H9 (cell line): Measurements from ENCODE around the gene CRAMP1. TPM values are rescaled to one million over a fixed set of nuclear protein-coding genes. Genes with fewer than 3 reads are reported as not detected.

ENCODE experiments used
- DNase-seq: peaks from one replicate; pipeline ENCODE4 v3.0.0-alpha.2; 2017
- H2AFZ ChIP-seq: one replicate; pipeline ENCODE4 v1.6.1; 2013; ENCODE audit warnings: mild to moderate bottlenecking, low read length, control low read depth, moderate library complexity
- H2AK5ac ChIP-seq: 2 replicates; pipeline ENCODE4 v1.6.1; 2013; ENCODE audit warnings: low read length, control low read depth, mixed read lengths; ENCODE audit not compliant: insufficient read length
- H2BK120ac ChIP-seq: one replicate; pipeline ENCODE4 v1.6.1; 2013; ENCODE audit warnings: low read depth, mild to moderate bottlenecking, low read length, control low read depth, inconsistent platforms; ENCODE audit not compliant: poor library complexity, severe bottlenecking
- H2BK12ac ChIP-seq: 2 replicates; pipeline ENCODE4 v1.6.1; 2013; ENCODE audit warnings: low read length, control low read depth, mixed read lengths, low read depth; ENCODE audit not compliant: insufficient read length
- H2BK15ac ChIP-seq: 2 replicates; pipeline ENCODE4 v1.6.1; 2013; ENCODE audit warnings: low read depth, low read length, control low read depth
- H2BK20ac ChIP-seq: one replicate; pipeline ENCODE4 v1.6.1; 2013; ENCODE audit warnings: low read depth, mild to moderate bottlenecking, low read length, control low read depth, inconsistent platforms; ENCODE audit not compliant: poor library complexity, severe bottlenecking
- H2BK5ac ChIP-seq: 2 replicates; pipeline ENCODE4 v1.6.1; 2013; ENCODE audit warnings: low read length, control low read depth, mixed read lengths; ENCODE audit not compliant: insufficient read length
- H3K14ac ChIP-seq: 2 replicates; pipeline ENCODE4 v1.6.1; 2013; ENCODE audit warnings: low read length, control low read depth; ENCODE audit not compliant: insufficient read depth
- H3K18ac ChIP-seq: 2 replicates; pipeline ENCODE4 v1.6.1; 2013; ENCODE audit warnings: low read depth, mild to moderate bottlenecking, mixed read lengths, low read length, control low read depth; ENCODE audit not compliant: insufficient read length
- H3K23ac ChIP-seq: 2 replicates; pipeline ENCODE4 v1.6.1; 2013; ENCODE audit warnings: low read length, control low read depth, mixed read lengths, low read depth; ENCODE audit not compliant: insufficient read length
- H3K23me2 ChIP-seq: 2 replicates; pipeline ENCODE4 v1.6.1; 2013; ENCODE audit warnings: low read depth, mild to moderate bottlenecking, mixed read lengths, low read length, control low read depth; ENCODE audit not compliant: insufficient read length, poor library complexity, severe bottlenecking
- H3K27ac ChIP-seq: 2 replicates; pipeline ENCODE4 v1.5.1; 2013; ENCODE audit warnings: low read length, control low read depth, mixed read lengths, low read depth; ENCODE audit not compliant: insufficient read length
- H3K27me3 ChIP-seq: 2 replicates; pipeline ENCODE4 v1.6.1; 2013; ENCODE audit warnings: low read length, control low read depth, inconsistent platforms; ENCODE audit not compliant: insufficient read depth
- H3K4ac ChIP-seq: 2 replicates; pipeline ENCODE4 v1.6.1; 2013; ENCODE audit warnings: low read depth, mild to moderate bottlenecking, control low read depth, inconsistent platforms, low read length, moderate library complexity
- H3K4me1 ChIP-seq: 2 replicates; pipeline ENCODE4 v1.6.1; 2013; ENCODE audit warnings: low read length, control low read depth, inconsistent platforms; ENCODE audit not compliant: insufficient read depth
- H3K4me2 ChIP-seq: 2 replicates; pipeline ENCODE4 v1.6.1; 2013; ENCODE audit warnings: low read length, control low read depth, mixed read lengths; ENCODE audit not compliant: insufficient read length, insufficient read depth
- H3K56ac ChIP-seq: 2 replicates; pipeline ENCODE4 v1.6.1; 2013; ENCODE audit warnings: low read depth, mild to moderate bottlenecking, mixed read lengths, low read length, control low read depth; ENCODE audit not compliant: insufficient read length
- H3K79me1 ChIP-seq: 2 replicates; pipeline ENCODE4 v1.6.1; 2013; ENCODE audit warnings: low read depth, mild to moderate bottlenecking, moderate library complexity, low read length, control low read depth, inconsistent platforms; ENCODE audit not compliant: insufficient read depth, poor library complexity, severe bottlenecking
- H3K79me2 ChIP-seq: 2 replicates; pipeline ENCODE4 v1.6.1; 2013; ENCODE audit warnings: low read length, control low read depth, inconsistent platforms; ENCODE audit not compliant: insufficient read depth
- H3K9ac ChIP-seq: 2 replicates; pipeline ENCODE4 v1.6.1; 2013; ENCODE audit warnings: low read length, control low read depth, mixed read lengths; ENCODE audit not compliant: insufficient read length; ENCODE audit errors: extremely low read depth
- H3K9me3 ChIP-seq: one replicate; pipeline ENCODE4 v1.6.1; 2013; ENCODE audit warnings: low read depth, low read length, inconsistent platforms; ENCODE audit not compliant: control insufficient read depth
- H3T11ph ChIP-seq: one replicate; pipeline ENCODE4 v1.6.1; 2013; ENCODE audit warnings: mild to moderate bottlenecking, low read length, control low read depth, inconsistent platforms
- H4K20me1 ChIP-seq: one replicate; pipeline ENCODE4 v1.6.1; 2013; ENCODE audit not compliant: control insufficient read depth, insufficient read length, insufficient read depth
- H4K5ac ChIP-seq: 2 replicates; pipeline ENCODE4 v1.6.1; 2013; ENCODE audit warnings: low read depth, mild to moderate bottlenecking, mixed read lengths, low read length, control low read depth; ENCODE audit not compliant: insufficient read length
- H4K8ac ChIP-seq: replicated peaks from 2 replicates; pipeline ENCODE4 v1.6.1; 2013; ENCODE audit warnings: low read length, control low read depth, mixed read lengths, low read depth; ENCODE audit not compliant: insufficient read length
- H4K91ac ChIP-seq: 2 replicates; pipeline ENCODE4 v1.6.1; 2013; ENCODE audit warnings: low read depth, mild to moderate bottlenecking, moderate library complexity, mixed read lengths, low read length, control low read depth; ENCODE audit not compliant: insufficient read length
- H3K27ac Mint-ChIP-seq, 3 experiments: 2 replicates in 2 of 3; 3 replicates in 1 of 3; pipeline ENCODE4 v1.8.0; 2020 to 2021; ENCODE audit warnings: mixed read lengths in 3 of 3, mild to moderate bottlenecking in 1 of 3, moderate library complexity in 1 of 3
- H3K27me3 Mint-ChIP-seq: 2 replicates; pipeline ENCODE4 v1.8.0; 2021; ENCODE audit warnings: low read depth, mild to moderate bottlenecking, moderate library complexity, mixed read lengths
- H3K36me3 Mint-ChIP-seq, 3 experiments: 2 replicates in 2 of 3; 3 replicates in 1 of 3; pipeline ENCODE4 v1.8.0; 2020 to 2021; ENCODE audit warnings: low read depth in 3 of 3, mixed read lengths in 3 of 3; ENCODE audit not compliant: insufficient read depth in 1 of 3
- H3K4me1 Mint-ChIP-seq, 2 experiments: 2 replicates each; pipeline ENCODE4 v1.8.0; 2020; ENCODE audit warnings: mixed read lengths in 2 of 2
- H3K4me3 Mint-ChIP-seq, 2 experiments: 2 replicates in 1 of 2; 3 replicates in 1 of 2; pipeline ENCODE4 v1.8.0; 2020 to 2021; ENCODE audit warnings: mild to moderate bottlenecking in 2 of 2, mixed read lengths in 2 of 2, moderate library complexity in 1 of 2
- H3K9me3 Mint-ChIP-seq, 2 experiments: 2 replicates in 1 of 2; 3 replicates in 1 of 2; pipeline ENCODE4 v1.8.0; 2020; ENCODE audit warnings: mild to moderate bottlenecking in 2 of 2, mixed read lengths in 2 of 2, moderate library complexity in 1 of 2
- WGBS: extraction: QIAGEN DNeasy Blood & Tissue Kit; methylation state at CpG from one replicate; pipeline ENCODE4 v1.1.7; 2013; ENCODE audit warnings: missing lambda C conversion rate, low lambda C conversion rate, mixed read lengths; ENCODE audit not compliant: insufficient read length; ENCODE audit errors: extremely low coverage; 5-methylcytosine and 5-hydroxymethylcytosine counted together
- total RNA-seq: library from RNA; stranded (reverse); gene quantifications from 2 replicates; pipeline ENCODE4 v1.2.1, GENCODE V29; 2021
- TF ChIP-seq, protein P1 (sequence below): fragments of 200-600 bp; sonication (generic); conservative IDR thresholded peaks from 3 replicates; pipeline ENCODE4 v1.8.0; 2021; ENCODE audit warnings: antibody characterized with exemption, mild to moderate bottlenecking

CRAMP1 gene
- total RNA-seq, 1 experiment from 2014 or later = 46.2 TPM

DNA sequence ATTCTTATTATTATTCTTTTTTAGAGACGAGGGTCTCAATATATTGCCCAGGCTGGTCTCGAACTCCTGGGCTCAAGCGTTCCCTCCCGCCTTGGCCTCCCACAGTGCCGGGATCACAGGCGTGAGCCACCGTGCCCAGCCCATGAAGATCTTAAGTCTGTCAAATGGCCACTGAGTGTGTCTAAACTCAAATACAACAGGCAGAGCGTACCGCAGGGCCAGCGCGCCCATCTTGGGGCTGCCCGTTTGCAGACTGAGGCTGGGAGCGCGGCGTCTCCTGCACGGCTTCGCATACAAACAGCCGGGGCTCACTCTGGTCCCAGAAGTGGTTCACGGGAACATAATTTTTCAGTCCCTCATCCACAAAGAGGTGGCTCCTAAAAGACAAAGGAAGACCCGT, 48.4 kb upstream of the CRAMP1 start:
- Mint-ChIP-seq H3K9me3 (no peaks in the 10 kb centered on the region), H3K27ac (no peak overlapping the region), H3K27me3 (no peaks in the 10 kb centered on the region), H3K36me3 (peaks cover 7 to 41% (median 31%) of the 10 kb centered on the region in 3 experiments; a peak in 6 of 7 replicates), H3K4me1 (peaks cover under 1% of the 10 kb centered on the region in 2 experiments; a peak in 1 of 4 replicates), H3K4me3 (no peak overlapping the region)
- H3K23ac ChIP-seq = no peak overlapping the region
- no peaks in the 10 kb centered on the region for H3K79me2 ChIP-seq
- H3K27ac ChIP-seq = no peak overlapping the region
- H3K9me3 ChIP-seq = no peaks in the 10 kb centered on the region
- no peaks in the 10 kb centered on the region for H3K27me3 ChIP-seq
- no peak overlapping the region for H4K8ac ChIP-seq
- no peak overlapping the region for H2BK20ac ChIP-seq
- DNase-seq = no peak
- H2BK12ac ChIP-seq = no peak overlapping the region
- no CpG with 5 or more reads among the region's 20 CpGs for WGBS
- no peak overlapping the region for H4K91ac ChIP-seq
- H3K18ac ChIP-seq = no peak overlapping the region
- no peak overlapping the region for H3K4me2 ChIP-seq
- H2BK15ac ChIP-seq = no peak overlapping the region
- no peak overlapping the region for H2BK120ac ChIP-seq
- no peak overlapping the region for H3K9ac ChIP-seq
- H2BK5ac ChIP-seq = no peak overlapping the region
- no peak overlapping the region for H3K56ac ChIP-seq
- no peaks in the 10 kb centered on the region for H3K79me1 ChIP-seq
- H4K20me1 ChIP-seq = no peaks in the 10 kb centered on the region
- no peak overlapping the region for H2AFZ ChIP-seq
- H3K23me2 ChIP-seq = no peaks in the 10 kb centered on the region
- no peak overlapping the region for H2AK5ac ChIP-seq
- TF ChIP-seq, protein P1, sequence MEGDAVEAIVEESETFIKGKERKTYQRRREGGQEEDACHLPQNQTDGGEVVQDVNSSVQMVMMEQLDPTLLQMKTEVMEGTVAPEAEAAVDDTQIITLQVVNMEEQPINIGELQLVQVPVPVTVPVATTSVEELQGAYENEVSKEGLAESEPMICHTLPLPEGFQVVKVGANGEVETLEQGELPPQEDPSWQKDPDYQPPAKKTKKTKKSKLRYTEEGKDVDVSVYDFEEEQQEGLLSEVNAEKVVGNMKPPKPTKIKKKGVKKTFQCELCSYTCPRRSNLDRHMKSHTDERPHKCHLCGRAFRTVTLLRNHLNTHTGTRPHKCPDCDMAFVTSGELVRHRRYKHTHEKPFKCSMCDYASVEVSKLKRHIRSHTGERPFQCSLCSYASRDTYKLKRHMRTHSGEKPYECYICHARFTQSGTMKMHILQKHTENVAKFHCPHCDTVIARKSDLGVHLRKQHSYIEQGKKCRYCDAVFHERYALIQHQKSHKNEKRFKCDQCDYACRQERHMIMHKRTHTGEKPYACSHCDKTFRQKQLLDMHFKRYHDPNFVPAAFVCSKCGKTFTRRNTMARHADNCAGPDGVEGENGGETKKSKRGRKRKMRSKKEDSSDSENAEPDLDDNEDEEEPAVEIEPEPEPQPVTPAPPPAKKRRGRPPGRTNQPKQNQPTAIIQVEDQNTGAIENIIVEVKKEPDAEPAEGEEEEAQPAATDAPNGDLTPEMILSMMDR = no peak
- H3K4me1 ChIP-seq = no peaks in the 10 kb centered on the region
- no peak overlapping the region for H3K4ac ChIP-seq
- H3T11ph ChIP-seq = no peak overlapping the region
- H4K5ac ChIP-seq = no peak overlapping the region
- H3K14ac ChIP-seq = no peak overlapping the region
